Hippocampal formation (tissue), 2 donors: ENCODE data around the gene POLR2F.

Experiments
- DNase-seq, 2 donors: peaks; one replicate each; lab custom pipeline; 2025; lab: John Stamatoyannopoulos, UW

POLR2F gene

DNA sequence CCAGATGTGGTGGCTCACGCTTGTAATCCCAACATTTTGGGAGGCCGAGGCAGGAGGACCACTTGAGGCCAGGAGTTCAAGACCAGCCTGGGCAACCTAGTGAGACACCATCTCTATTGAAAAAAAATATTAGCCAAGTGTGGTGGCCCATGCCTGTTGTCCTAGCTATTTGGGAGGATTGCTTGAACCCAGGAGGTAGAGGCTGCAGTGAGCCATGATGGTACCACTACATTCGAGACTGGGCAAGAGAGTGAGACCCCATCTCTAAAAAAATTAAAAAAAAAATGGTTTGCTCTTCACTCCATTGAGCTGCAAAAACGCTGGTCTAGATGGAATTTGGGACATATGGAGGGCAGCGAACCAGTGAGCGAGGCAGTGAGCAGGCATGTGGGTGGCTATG is 52.4 kb downstream of the POLR2F start:
- no peak for DNase-seq

DNA sequence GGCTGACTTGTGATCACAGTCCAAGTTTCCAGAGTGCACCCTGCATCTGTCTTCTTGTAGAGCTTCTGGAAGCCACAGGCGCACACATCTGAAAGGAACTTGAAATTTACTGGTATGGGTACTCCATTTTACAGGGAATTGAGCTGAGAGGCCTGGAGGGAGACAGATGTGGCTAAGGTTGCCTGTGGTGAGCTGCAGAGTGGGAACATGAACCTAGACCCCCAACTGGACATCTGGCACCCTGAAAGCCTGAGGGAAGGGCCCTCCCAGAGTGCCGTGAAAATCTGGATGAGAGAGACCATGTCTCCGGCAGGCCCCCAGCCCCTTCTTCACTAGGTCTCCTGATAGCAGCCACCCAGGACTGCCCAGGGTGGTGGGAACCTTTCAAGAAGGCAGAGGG is 53.4 kb downstream of the POLR2F start:
- DNase-seq, result no peak

DNA sequence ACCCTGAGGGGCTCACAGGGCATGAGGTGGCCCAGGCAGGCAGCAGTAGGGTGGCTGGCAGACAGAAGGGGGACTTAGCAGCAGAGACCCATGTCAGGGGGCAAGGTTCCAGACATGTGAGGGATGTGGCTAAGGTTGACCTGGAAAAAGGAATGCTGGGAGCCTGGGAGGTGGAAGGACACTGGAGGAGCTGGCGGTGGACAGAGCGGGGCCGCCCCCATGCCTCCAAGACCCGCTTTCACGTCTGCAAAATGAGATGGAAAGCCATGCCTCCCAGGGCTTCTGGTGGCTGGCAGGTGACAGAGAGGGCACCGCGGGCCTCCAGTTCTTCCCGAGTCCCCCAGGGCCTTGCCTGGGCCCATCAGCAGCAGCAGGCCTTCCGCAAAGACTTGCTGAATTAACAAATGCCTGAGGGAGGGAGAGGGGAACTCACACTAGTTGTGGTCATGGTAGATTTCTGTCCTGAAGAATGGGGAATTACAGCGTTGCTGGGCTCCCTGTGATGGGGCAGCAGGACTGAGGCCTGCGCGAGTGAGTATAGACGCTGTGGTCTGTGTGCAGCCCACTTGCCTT is 53.9 kb downstream of the POLR2F start:
- DNase-seq, result no peak

DNA sequence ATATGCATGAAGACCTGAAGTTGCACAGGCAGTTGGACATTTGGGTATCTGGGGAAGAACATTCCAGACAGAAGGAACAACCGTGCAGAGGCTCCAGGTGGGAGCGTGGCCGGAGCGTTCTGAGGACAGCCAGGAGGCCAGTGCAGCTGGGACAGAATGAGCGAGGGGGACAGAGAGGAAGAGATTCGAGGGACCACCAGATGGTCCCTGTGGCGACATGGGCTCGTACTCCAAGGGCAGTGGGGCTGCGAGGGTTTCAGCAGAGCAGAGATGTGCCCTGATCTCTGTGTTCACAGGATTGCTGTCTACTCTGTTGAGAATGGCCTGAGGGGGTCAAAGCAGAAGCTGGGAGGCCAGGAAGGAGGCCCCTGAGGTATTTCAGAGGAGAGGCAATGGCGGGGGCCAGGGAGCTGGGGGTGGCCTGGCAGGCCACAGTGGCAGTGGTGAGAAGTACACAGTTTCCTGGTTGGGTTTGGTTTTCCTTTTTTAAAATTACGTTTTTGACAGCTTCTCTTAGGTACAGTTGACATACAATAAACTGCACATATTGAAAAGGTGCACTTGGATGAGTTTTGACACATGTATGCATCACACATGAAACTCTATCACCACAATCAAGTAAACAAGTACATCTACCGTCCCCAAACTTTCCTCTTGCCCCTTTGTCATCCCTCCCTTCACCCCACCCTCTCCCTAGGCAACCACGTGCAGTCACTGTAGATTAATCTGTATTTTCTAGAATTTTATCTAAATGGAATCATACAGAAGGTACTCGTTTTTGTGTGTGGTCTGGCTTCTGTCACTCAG is 55.7 kb downstream of the POLR2F start:
- DNase-seq, result no peak

DNA sequence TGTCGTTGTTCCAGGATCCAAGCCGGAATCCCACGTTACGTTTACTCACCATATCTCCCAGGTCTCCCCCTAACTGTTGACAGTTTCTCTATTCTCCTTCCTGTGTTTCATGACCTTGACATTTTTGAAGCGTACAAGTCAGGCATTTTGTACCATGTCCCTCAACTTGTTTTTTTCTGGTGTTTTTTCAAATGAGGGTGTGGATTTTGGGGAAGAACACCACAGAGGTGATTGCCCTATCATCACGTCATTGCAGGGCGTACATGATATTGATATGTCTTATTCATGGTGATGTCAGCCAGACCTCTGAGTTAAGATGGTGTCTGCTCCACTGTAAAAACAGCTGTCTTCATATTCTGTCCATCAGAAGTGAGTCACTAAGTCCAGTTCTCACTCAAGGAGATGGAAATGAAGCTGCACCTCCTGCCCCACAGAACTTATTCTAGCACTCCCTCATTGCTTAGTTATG is 59.1 kb downstream of the POLR2F start:
- DNase-seq, result no peak

DNA sequence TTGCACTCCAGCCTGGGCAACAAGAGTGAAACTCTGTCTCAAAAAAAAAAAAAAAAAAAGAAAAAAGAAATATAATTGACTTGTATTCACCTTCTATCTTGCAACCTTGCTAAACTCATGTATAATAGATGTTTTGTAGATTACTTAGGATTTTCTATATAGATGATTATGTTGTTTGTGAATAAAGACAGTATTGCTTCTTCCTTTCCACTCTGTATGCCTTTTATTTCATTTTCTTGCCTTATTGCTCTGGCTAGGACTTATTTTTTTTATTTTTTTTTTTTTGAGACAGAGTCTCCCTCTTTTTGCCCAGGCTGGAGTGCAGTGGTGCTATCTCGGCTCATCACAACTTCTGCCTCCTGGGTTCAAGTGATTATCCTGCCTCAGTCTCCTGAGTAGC is 60.6 kb downstream of the POLR2F start:
- DNase-seq, result no peak

DNA sequence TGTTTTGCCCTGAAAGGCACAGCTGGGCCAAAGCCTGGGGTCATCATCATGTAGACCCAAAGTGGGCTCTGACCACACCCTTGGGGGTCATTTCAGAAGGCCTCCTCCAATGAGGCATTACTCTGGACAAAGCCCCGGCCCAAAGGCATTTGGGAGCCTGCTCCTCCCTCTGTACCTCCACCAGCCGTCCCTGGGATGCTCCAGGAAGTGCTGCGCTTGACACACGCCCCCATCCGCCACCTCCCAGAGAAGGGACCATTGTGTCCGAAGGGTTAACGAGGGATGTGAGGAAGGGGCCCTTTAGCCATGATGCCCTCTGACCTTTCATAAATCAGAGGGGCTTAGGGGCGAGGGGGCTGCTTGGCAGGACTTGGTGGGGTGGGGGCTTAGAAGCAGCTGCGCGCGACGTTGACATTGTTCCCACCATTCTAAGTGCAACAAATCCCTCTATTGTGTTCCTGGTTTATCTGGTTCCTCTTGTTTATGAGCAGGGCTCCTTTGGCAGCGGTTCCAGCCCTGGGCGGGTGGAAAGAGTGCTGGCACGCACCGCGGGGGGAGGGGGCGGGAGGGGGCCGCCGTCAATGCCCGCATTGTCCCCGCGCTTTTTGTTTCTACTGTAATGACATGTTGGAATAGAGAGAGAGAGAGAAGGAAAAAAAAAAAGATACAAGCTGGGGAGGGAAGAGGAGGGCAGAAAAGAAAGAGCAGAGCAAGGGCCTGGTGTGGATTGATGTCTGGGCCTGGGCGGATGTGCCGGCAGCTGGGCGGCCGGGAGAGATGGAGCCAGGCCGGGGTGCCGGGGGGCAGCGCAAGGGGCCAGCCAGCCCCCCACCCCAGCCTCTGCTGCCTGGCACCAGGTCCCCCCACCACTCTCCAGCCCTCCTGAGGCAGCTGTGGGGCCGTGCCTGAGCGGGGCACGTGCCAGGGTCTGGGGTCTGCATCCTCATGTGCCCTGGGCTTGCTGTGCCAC is 63.0 kb downstream of the POLR2F start:
- peak; percentile 92 to 96 for DNase-seq

DNA sequence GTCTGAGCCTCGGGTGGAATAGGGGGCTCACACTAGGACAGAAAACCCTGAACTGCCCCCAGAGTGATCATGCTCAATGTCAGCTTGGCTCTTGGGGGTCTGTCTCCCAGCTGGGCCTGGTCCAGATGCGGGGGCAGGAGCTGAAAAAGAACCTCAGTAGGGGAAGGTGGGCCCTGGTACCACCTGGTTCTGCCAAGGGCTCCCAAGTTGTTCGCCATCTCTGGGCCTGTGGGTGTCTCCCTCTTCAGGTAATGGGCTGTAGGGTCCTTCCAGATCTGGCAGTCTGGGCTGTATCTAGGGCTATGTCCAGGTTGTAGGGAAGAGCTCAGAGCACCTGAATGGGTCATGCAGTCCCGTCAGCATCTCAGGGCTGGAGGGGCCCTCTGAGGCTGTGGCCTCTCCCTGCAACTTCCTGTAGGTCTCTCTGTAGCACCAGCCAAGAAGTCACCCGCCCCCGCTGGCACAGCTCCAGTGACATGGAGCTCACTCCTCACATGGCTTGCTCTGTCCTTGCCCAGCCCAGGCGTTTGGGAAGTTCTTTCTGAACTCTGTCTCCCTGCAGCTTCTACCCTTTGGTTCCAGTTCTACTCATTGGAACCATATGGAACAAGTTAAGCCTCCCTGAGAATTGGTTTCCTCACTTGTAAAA is 63.9 kb downstream of the POLR2F start:
- DNase-seq, result peak; percentile 58 to 80

DNA sequence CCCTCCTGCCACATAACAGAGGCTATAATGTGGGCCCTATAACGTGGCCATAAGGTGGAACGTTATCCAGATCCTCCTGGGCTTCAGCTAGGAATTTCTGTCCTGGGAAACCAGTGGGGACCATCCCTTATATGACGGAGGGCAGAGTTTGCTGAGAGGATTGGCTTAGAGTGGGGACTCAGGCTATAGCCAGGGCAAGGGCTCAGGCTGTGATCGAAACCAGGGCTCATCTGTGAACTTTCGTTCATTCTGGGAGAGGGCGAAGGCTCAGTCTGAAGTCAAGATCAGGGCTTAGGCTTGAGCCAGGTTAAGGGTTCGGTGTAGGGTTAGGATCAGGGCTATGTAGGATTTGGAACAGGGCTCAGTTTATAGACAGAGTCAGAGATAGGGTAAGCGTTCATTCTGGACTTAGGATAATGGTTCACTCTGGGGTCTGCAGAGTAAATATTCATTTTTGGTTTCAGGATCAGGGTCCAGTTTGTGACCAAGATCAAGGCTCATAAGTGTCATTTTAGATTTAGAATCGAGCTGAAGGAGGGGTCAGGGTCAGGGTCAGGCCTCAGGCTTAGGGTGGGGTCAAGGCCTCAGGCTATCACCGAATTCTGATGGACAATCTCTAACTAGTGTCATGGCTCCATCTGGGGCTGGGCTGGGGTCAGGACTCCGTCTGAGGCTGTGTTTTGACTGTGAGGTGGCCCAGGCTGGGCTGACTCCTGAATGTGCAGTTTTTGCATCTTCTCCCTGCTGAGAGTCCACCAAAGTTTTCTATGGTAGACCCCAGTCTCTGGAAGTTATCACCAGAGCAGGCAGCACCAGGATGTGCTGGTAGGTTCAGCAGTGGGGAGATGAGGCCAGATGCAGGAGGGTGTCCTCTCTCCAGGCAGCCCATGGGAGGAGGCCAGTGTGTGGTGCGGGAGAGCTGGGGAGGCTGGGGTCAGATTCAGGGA is 64.7 kb downstream of the POLR2F start:
- DNase-seq, result no peak
